ENCODE data around the gene NIM1K. TPM values are rescaled to one million over a fixed set of nuclear protein-coding genes. Genes with fewer than 3 reads are reported as not detected.
"Not testable (repeated sequence)": the region's sequence is repeated elsewhere in the genome, so short reads cannot be mapped to it uniquely, and the experiment has no call there.

NIM1K gene
- total RNA-seq, 1 donor from 2014 or later: 0.50 TPM

- peak; percentile 77 for ATAC-seq
- peak; percentile 61 for DNase-seq (ENCODE audit: low spot score)
Observed at GRCh38 chr5:43274435-43275114, 82.5 kb downstream of the NIM1K start.

GRCh38 chr5:43275391-43275790, 83.4 kb downstream of the NIM1K start:
- ATAC-seq: peak; percentile 45
- DNase-seq (ENCODE audit: low spot score): no peak

- DNase-seq (ENCODE audit: low spot score): no peak
- ATAC-seq: peak; percentile 77
Observed at GRCh38 chr5:43279548-43280274, 87.7 kb downstream of the NIM1K start.

GRCh38 chr5:43281840-43282658, 90.0 kb downstream of the NIM1K start:
- DNase-seq (ENCODE audit: low spot score): no peak
- no peak for ATAC-seq

- ATAC-seq (peak; percentile 34), DNase-seq (ENCODE audit: low spot score) (no peak)
Observed at GRCh38 chr5:43286623-43287022, 94.6 kb downstream of the NIM1K start.

GRCh38 chr5:43287493-43287892, 95.5 kb downstream of the NIM1K start:
- ATAC-seq (no peak), DNase-seq (ENCODE audit: low spot score) (no peak)

- DNase-seq (ENCODE audit: low spot score) (no peak), ATAC-seq (no peak)
Observed at GRCh38 chr5:43288269-43288831, 96.3 kb downstream of the NIM1K start.

GRCh38 chr5:43290726-43291125, 98.7 kb downstream of the NIM1K start:
- peak; percentile 22 for ATAC-seq
- no peak for DNase-seq (ENCODE audit: low spot score)

- DNase-seq (ENCODE audit: low spot score): no peak
- no peak for ATAC-seq
Observed at GRCh38 chr5:43294226-43294625, 102.2 kb downstream of the NIM1K start.

- DNase-seq (ENCODE audit: low spot score) (no peak), ATAC-seq (no peak)
Observed at GRCh38 chr5:43295202-43295601, 103.2 kb downstream of the NIM1K start.

GRCh38 chr5:43296835-43297234, 104.8 kb downstream of the NIM1K start:
- no peak for ATAC-seq
- no peak for DNase-seq (ENCODE audit: low spot score)

GRCh38 chr5:43298443-43298842, 106.4 kb downstream of the NIM1K start:
- ATAC-seq: no peak
- no peak for DNase-seq (ENCODE audit: low spot score)

- ATAC-seq (no peak), DNase-seq (ENCODE audit: low spot score) (no peak)
Observed at GRCh38 chr5:43300112-43300511, 108.1 kb downstream of the NIM1K start.

GRCh38 chr5:43301653-43302091, 109.6 kb downstream of the NIM1K start:
- ATAC-seq (peak; percentile 65), DNase-seq (ENCODE audit: low spot score) (no peak)

- DNase-seq (ENCODE audit: low spot score): no peak
- ATAC-seq: no peak
Observed at GRCh38 chr5:43302481-43302880, 110.5 kb downstream of the NIM1K start.

- DNase-seq (ENCODE audit: low spot score) (no peak), ATAC-seq (no peak)
Observed at GRCh38 chr5:43303242-43303641, 111.2 kb downstream of the NIM1K start.

GRCh38 chr5:43304525-43304924, 112.5 kb downstream of the NIM1K start:
- no peak for ATAC-seq
- no peak for DNase-seq (ENCODE audit: low spot score)

GRCh38 chr5:43305948-43306565, 114.0 kb downstream of the NIM1K start:
- DNase-seq (ENCODE audit: low spot score): no peak
- peak; percentile 83 for ATAC-seq

- not testable (repeated sequence) for ATAC-seq; DNase-seq (ENCODE audit: low spot score)
Observed at GRCh38 chr5:43306954-43307353, 114.9 kb downstream of the NIM1K start.

GRCh38 chr5:43309122-43309521, 117.1 kb downstream of the NIM1K start:
- ATAC-seq (no peak), DNase-seq (ENCODE audit: low spot score) (no peak)

- no peak for ATAC-seq
- DNase-seq (ENCODE audit: low spot score): no peak
Observed at GRCh38 chr5:43309637-43310036, 117.6 kb downstream of the NIM1K start.
